ENCODE data around the gene BSPRY. TPM values are rescaled to one million over a fixed set of nuclear protein-coding genes. Genes with fewer than 3 reads are reported as not detected.

Gene BSPRY
- total and polyA plus RNA-seq, 2 of the 13 experiments (the other 11 are each of a cell fraction or from before 2014, with no cell fraction given): 0.09 to 0.26 TPM

- TF ChIP-seq ZNF704 (CRISPR knock-in tag; IDR thresholded peaks at IDR 0.05; ENCODE audit: borderline replicate concordance) (no peak), ZSCAN12 (CRISPR knock-in tag; IDR thresholded peaks at IDR 0.05) (no peak), RFXAP (CRISPR knock-in tag; IDR thresholded peaks at IDR 0.05; ENCODE audit: borderline replicate concordance) (no peak; the same call in 1 of the 2 replicates), NFKB2 (CRISPR knock-in tag; IDR thresholded peaks at IDR 0.05; ENCODE audit: borderline replicate concordance) (peak; percentile 60; the same call in 1 of the 2 replicates), ZBTB34 (CRISPR knock-in tag; IDR thresholded peaks at IDR 0.05) (no peak), ZNF740 (CRISPR knock-in tag; IDR thresholded peaks at IDR 0.05) (no peak), ARID5B (CRISPR knock-in tag; IDR thresholded peaks at IDR 0.05) (peak; percentile 25; the same call in 1 of the 2 replicates), TGIF2 (CRISPR knock-in tag; IDR thresholded peaks at IDR 0.05) (peak; percentile 41; the same call in 1 of the 2 replicates), FOXA3 (CRISPR knock-in tag; IDR thresholded peaks at IDR 0.05) (peak; percentile 36), ATF7 (IDR thresholded peaks at IDR 0.05) (no peak), ATF7 (CRISPR knock-in tag; IDR thresholded peaks at IDR 0.05) (0 out of 2 replicates have a peak, but pooled peaks have one; percentile 40), ZNF367 (CRISPR knock-in tag; IDR thresholded peaks at IDR 0.05; ENCODE audit: borderline replicate concordance) (no peak), ZNF275 (CRISPR knock-in tag; IDR thresholded peaks at IDR 0.05; ENCODE audit: borderline replicate concordance) (0 out of 2 replicates have a peak, but pooled peaks have one; percentile 56), HNRNPK (IDR thresholded peaks at IDR 0.05; ENCODE audit: low read depth, low read length, poor library complexity, severe bottlenecking) (no peak), ZNF263 (CRISPR knock-in tag; IDR thresholded peaks at IDR 0.05) (0 out of 2 replicates have a peak, but pooled peaks have one; percentile 10), SOX13 (IDR thresholded peaks at IDR 0.05) (no peak), SOX13 (CRISPR knock-in tag; conservative IDR thresholded peaks at IDR 0.05 in 1 of 2, IDR thresholded peaks at IDR 0.05 in 1 of 2) (peak in 1 of 2 experiments; percentile 35; a peak in 1 of 4 replicates), ZNF543 (CRISPR knock-in tag; IDR thresholded peaks at IDR 0.05) (no peak), ZNF709 (CRISPR knock-in tag; IDR thresholded peaks at IDR 0.05) (peak; percentile 39; the same call in 1 of the 2 replicates), KDM1A (CRISPR knock-in tag; IDR thresholded peaks at IDR 0.05) (peak; percentile 78), CCAR2 (optimal IDR thresholded peaks at IDR 0.05; ENCODE audit: low read depth, low read length) (no peak)
Observed at GRCh38 chr9:113302792-113303418, 46.4 kb upstream of the BSPRY start, which contains the start of gene RNF183 (continued).
